Choroid plexus epithelial cell (primary cell): ENCODE measurements around the gene CRTC3.

Source experiments
- DNase-seq: peaks from one replicate; pipeline ENCODE4 v3.0.0-alpha.2; 2010; ENCODE audit warnings: low read depth
- H3K4me3 ChIP-seq: 2 replicates; pipeline ENCODE4 v1.5.1; 2011; ENCODE audit warnings: low read depth, mild to moderate bottlenecking, control low read depth, low read length, moderate library complexity
- CTCF ChIP-seq: conservative IDR thresholded peaks from 2 replicates; pipeline ENCODE4 v1.5.1; 2011; ENCODE audit warnings: low read depth, mild to moderate bottlenecking, control low read depth, inconsistent platforms, low read length, moderate library complexity

CRTC3 gene

GRCh38 chr15:90646662-90647305, 117.1 kb downstream of the CRTC3 start:
- no peak for DNase-seq
- TF ChIP-seq CTCF: no peak

DNA sequence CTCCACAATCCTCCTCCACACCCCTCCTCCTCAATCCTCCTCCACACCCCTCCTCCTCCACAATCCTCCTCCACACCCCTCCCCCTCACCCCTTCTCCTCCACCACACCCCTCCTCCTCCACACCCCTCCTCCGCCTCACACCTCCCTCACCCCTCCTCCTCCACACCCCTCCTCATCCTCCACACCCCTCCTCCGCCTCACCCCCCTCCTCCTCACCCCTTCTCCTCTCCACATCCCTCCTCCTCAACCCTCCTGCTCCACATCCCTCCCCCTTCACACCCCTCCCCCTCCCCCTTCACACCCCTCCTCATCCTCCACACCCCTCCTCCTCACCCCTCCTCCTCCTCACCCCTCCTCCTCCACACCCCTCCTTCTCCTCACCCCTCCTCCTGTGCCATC, 117.6 kb downstream of the CRTC3 start:
- no peak for DNase-seq
- H3K4me3 ChIP-seq: no peak overlapping the region
- TF ChIP-seq CTCF: no peak

More at GRCh38 chr15:90646662-90647305, 117.1 kb downstream of the CRTC3 start:
- no peak overlapping the region for H3K4me3 ChIP-seq

- TF ChIP-seq CTCF: peak; percentile 91
- H3K4me3 ChIP-seq: no peak overlapping the region
- DNase-seq: peak; percentile 80
Observed at GRCh38 chr15:90648137-90649070, 118.7 kb downstream of the CRTC3 start.

- no peak for TF ChIP-seq CTCF
- no peak overlapping the region for H3K4me3 ChIP-seq
- no peak for DNase-seq
Observed at GRCh38 chr15:90650117-90650955, 120.6 kb downstream of the CRTC3 start.

GRCh38 chr15:90650956-90651689, 121.4 kb downstream of the CRTC3 start:
- TF ChIP-seq CTCF: no peak
- no peak for DNase-seq
- no peak overlapping the region for H3K4me3 ChIP-seq
